Transverse colon (tissue), 4 donors: ENCODE results near the gene SLC32A1. TPM values are rescaled to one million over a fixed set of nuclear protein-coding genes. Genes with fewer than 3 reads are reported as not detected.
A peak's percentile ranks its signal among the peaks of the same experiment; 100 is the strongest.

Experiments used
- DNase-seq: peaks from one replicate; pipeline ENCODE4 v3.0.0-alpha.2; 2019
- H3K27ac ChIP-seq, 4 donors: fragments of 200-600 bp; sonication (generic); 2 replicates each; pipeline ENCODE4 v1.5.1; 2016 to 2018; ENCODE audit warnings: inconsistent platforms in 4 of 4
- H3K27me3 ChIP-seq: fragments of 200-600 bp; sonication (generic); 2 replicates; pipeline ENCODE4 v1.5.1; 2017; ENCODE audit warnings: inconsistent platforms
- H3K36me3 ChIP-seq, 4 donors: fragments of 200-600 bp; sonication (generic); 2 replicates each; pipeline ENCODE4 v1.5.1; 2017 to 2019; ENCODE audit warnings: inconsistent platforms in 4 of 4
- H3K4me1 ChIP-seq, 4 donors: fragments of 200-600 bp; sonication (generic); 2 replicates each; pipeline ENCODE4 v1.5.1; 2017 to 2020; ENCODE audit warnings: inconsistent platforms in 4 of 4
- H3K4me3 ChIP-seq, 4 donors: fragments of 200-600 bp; sonication (generic); 1 replicate in 1 of 4; 2 replicates in 3 of 4; pipeline versions ENCODE4 v1.5.1 to v1.6.1; 2017 to 2019; ENCODE audit warnings: inconsistent platforms in 4 of 4
- H3K9me3 ChIP-seq, 2 donors: fragments of 200-600 bp; sonication (generic); 2 replicates each; pipeline ENCODE4 v1.5.1; 2017 to 2019; ENCODE audit warnings: inconsistent platforms in 2 of 2
- CTCF ChIP-seq, 5 experiments: fragments of 200-600 bp in 3 of 5; fragments of 450-650 bp in 2 of 5; sonication (generic) in 3 of 5; IDR thresholded peaks; 1 replicate in 2 of 5; 2 replicates in 3 of 5; pipeline ENCODE4 v1.5.1; 2016 to 2017; ENCODE audit warnings: antibody characterized with exemption in 5 of 5, inconsistent platforms in 3 of 5, mild to moderate bottlenecking in 2 of 5, moderate library complexity in 1 of 5
- EP300 ChIP-seq: sonication (generic); formaldehyde crosslinking; IDR thresholded peaks from one replicate; pipeline ENCODE4 v1.6.1; 2017; ENCODE audit warnings: antibody characterized with exemption, low read depth
- POLR2A ChIP-seq: fragments of 450-650 bp; IDR thresholded peaks from one replicate; pipeline ENCODE4 v1.6.1; 2016; ENCODE audit warnings: antibody characterized with exemption, mild to moderate bottlenecking, moderate library complexity
- POLR2AphosphoS5 ChIP-seq, 3 donors: sonication (generic); formaldehyde crosslinking; IDR thresholded peaks; one replicate each; pipeline ENCODE4 v1.6.1; 2016; ENCODE audit warnings: antibody characterized with exemption in 3 of 3
- WGBS, 2 donors: methylation state at CpG; one replicate each; pipeline ENCODE4 v1.1.5; 2018; ENCODE audit warnings: low coverage in 1 of 2; 5-methylcytosine and 5-hydroxymethylcytosine counted together
- in situ Hi-C, 4 donors: fragments of 200-750 bp; cut with MboI; loops; one replicate each; pipeline versions ENCODE4 v1.15.0 to v1.15.1; 2017; ENCODE audit warnings: low sequenced_read_pairs in 3 of 4, low pct_ligation_motif_present in 1 of 4, low pct_unique_long_range_greater_than_20kb in 1 of 4
- intact Hi-C: fragments of 100-400 bp; cut with DNase I; formaldehyde crosslinking; loops from one replicate; pipeline ENCODE4 v1.15.1; 2023; ENCODE audit warnings: low total_unique reads
- total RNA-seq, 4 donors: library from RNA; depleted of rRNA; stranded (reverse); fragments of >200 nt; gene quantifications; one replicate each; pipeline ENCODE4 v1.1.0, GENCODE V29; 2016

SLC32A1 gene
- total RNA-seq, 4 donors from 2014 or later = not detected

GRCh38 chr20:38730167-38730988 is 6.1 kb downstream of the SLC32A1 start:
- peaks cover 3 to 15% (median 11%) of the 10 kb centered on the region in 4 donors for H3K4me1 ChIP-seq
- no peaks in the 10 kb centered on the region for H3K9me3 ChIP-seq
- peak; percentile 25 for DNase-seq
- H3K36me3 ChIP-seq = no peaks in the 10 kb centered on the region
- 16 to 20% methylated on average over 1 to 37 of the region's 41 CpGs for WGBS, 2 donors
- peak overlapping the region in 1 of 4 donors; percentile 32 for H3K4me3 ChIP-seq
- H3K27ac ChIP-seq = no peak overlapping the region
- in situ Hi-C loops = no loop called here
- TF ChIP-seq POLR2AphosphoS5 (IDR thresholded peaks at IDR 0.05) (no peak), EP300 (no peak), POLR2A (no peak), CTCF (IDR thresholded peaks at IDR 0.05) (no peak)
- peaks cover 99% of the 10 kb centered on the region for H3K27me3 ChIP-seq
- intact Hi-C loops = no loop called here

- Histone ChIP-seq H3K27ac (no peak overlapping the region), H3K36me3 (no peaks in the 10 kb centered on the region), H3K4me1 (peaks cover 3 to 15% (median 11%) of the 10 kb centered on the region in 4 donors), H3K4me3 (peak overlapping the region in 2 of 4 donors; percentile 22 to 32), H3K9me3 (no peaks in the 10 kb centered on the region), H3K27me3 (peaks cover 99% of the 10 kb centered on the region)
- in situ Hi-C loops (no loop called here), intact Hi-C loops (no loop called here)
- DNase-seq = peak; percentile 69
- WGBS, 2 donors = 3% methylated on average over 8 to 30 of the region's 40 CpGs
- no peak for TF ChIP-seq POLR2A
- no peak for TF ChIP-seq EP300
- peak; percentile 82 to 99 (median 99) for TF ChIP-seq CTCF (IDR thresholded peaks at IDR 0.05)
- no peak for TF ChIP-seq POLR2AphosphoS5 (IDR thresholded peaks at IDR 0.05)
Measured at GRCh38 chr20:38730989-38731737, 6.9 kb downstream of the SLC32A1 start.

DNA sequence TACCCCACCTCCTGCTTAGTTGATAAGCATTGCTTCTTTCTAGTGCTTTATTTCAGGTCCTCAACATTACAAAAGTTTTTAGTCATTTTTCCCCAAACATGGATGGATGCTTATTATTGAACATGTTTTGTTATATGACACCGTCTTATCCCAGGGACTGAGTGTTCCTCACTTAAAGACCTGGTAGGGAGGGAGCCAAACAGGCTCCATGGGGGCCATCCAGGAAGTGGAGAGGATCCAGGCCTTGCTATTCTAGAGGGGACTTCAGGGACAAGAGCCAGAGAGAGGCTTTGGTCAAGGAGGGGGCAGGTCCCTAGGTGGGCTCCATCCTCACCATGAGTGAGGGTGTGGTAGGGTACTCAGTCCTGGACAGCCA is 7.4 kb downstream of the SLC32A1 start:
- WGBS, 2 donors = 40 to 71% methylated on average over 1 of the region's 1 CpG
- intact Hi-C loops (no loop called here), in situ Hi-C loops (no loop called here)
- H3K9me3 ChIP-seq = no peaks in the 10 kb centered on the region
- peaks cover 3 to 15% (median 11%) of the 10 kb centered on the region in 4 donors for H3K4me1 ChIP-seq
- peaks cover 97% of the 10 kb centered on the region for H3K27me3 ChIP-seq
- TF ChIP-seq POLR2AphosphoS5 (IDR thresholded peaks at IDR 0.05) = no peak
- no peak for TF ChIP-seq POLR2A
- TF ChIP-seq CTCF (IDR thresholded peaks at IDR 0.05) = peak in 1 of 5 experiments; percentile 7
- no peak for TF ChIP-seq EP300
- H3K4me3 ChIP-seq = no peak overlapping the region
- DNase-seq = no peak
- no peak overlapping the region for H3K27ac ChIP-seq
- H3K36me3 ChIP-seq = no peaks in the 10 kb centered on the region

DNA sequence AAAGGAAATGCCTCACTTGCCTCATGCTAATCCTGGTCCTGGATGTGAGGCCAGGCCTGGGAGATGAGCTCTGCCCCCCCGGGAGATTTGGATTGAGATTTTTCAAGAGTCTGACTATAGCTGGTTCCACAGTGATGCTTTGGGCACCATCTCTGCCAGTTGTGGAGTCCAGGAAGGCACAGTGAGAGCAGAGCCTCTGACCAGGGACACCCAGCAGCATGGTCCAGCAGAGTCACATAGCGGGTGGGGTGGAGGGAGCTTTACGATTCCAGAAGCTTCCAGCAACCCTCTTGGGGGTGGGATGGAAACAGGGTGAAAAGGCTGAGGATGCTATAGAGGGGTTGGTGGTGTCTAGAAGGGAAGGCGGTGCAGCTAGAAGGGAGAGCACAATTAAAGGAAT is 8.7 kb downstream of the SLC32A1 start:
- peaks cover 94% of the 10 kb centered on the region for H3K27me3 ChIP-seq
- intact Hi-C loops = no loop called here
- WGBS, 2 donors = 69 to 79% methylated on average over 2 to 4 of the region's 4 CpGs

More for the DNA sequence above, 8.7 kb downstream of the SLC32A1 start:
- Histone ChIP-seq H3K27ac (no peak overlapping the region), H3K4me3 (no peak overlapping the region), H3K36me3 (no peaks in the 10 kb centered on the region), H3K9me3 (no peaks in the 10 kb centered on the region), H3K4me1 (peaks cover 3 to 14% (median 10%) of the 10 kb centered on the region in 4 donors)
- TF ChIP-seq POLR2A = no peak
- TF ChIP-seq EP300 = no peak
- no peak for TF ChIP-seq POLR2AphosphoS5 (IDR thresholded peaks at IDR 0.05)
- TF ChIP-seq CTCF (IDR thresholded peaks at IDR 0.05) = no peak
- no peak for DNase-seq
- in situ Hi-C loops = no loop called here
